Kidney epithelial cell (primary cell): ENCODE measurements around the gene APLP1. TPM values are rescaled to one million over a fixed set of nuclear protein-coding genes. Genes with fewer than 3 reads are reported as not detected.
"Not testable (repeated sequence)": the region's sequence is repeated elsewhere in the genome, so short reads cannot be mapped to it uniquely, and the experiment has no call there.

ENCODE experiments used
- DNase-seq: peaks from one replicate; pipeline ENCODE4 v3.0.0-alpha.2; 2010; ENCODE audit warnings: low read depth
- H3K27me3 ChIP-seq: 2 replicates; pipeline ENCODE4 v1.6.0; 2011; ENCODE audit warnings: low read length; ENCODE audit not compliant: control insufficient read depth, insufficient read depth
- H3K36me3 ChIP-seq: 2 replicates; pipeline ENCODE4 v1.5.1; 2011; ENCODE audit warnings: low read length; ENCODE audit not compliant: control insufficient read depth, insufficient read depth
- H3K4me3 ChIP-seq: 2 replicates; pipeline ENCODE4 v1.5.1; 2011; ENCODE audit warnings: low read depth, mild to moderate bottlenecking, control low read depth, low read length
- total RNA-seq: library from RNA; depleted of rRNA; stranded (reverse); fragments of >200 nt; gene quantifications from 2 replicates; pipeline ENCODE4 v1.2.3, GENCODE V29; 2015
- TF ChIP-seq, protein P1 (sequence below): IDR thresholded peaks from 2 replicates; pipeline ENCODE4 v1.5.1; 2011; ENCODE audit warnings: mild to moderate bottlenecking, moderate library complexity, low read length, control low read depth, inconsistent platforms; ENCODE audit not compliant: insufficient read depth, poor library complexity, severe bottlenecking

The APLP1 gene
- total RNA-seq, 1 donor from 2014 or later, result 9.3 TPM

DNA sequence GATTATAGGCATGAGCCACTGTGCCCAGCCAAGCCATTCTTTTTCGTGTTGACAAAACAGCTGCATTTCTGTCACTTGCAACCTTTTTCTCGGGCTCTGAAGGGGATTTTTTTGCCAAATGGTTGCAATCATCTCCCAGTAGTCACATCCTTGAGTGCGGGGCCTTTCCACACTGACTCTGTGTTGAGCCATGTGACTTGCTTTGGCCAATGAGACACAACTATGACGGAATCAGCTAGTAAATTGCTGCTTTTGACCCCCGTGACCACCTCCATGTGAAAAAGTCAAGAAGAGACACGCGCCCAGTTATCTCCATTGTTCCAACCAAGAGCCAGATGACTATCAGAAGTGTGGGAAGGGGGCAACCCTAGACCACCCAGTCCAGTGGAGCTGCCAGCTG, 34.4 kb upstream of the APLP1 start:
- no peaks in the 10 kb centered on the region for H3K27me3 ChIP-seq

DNA sequence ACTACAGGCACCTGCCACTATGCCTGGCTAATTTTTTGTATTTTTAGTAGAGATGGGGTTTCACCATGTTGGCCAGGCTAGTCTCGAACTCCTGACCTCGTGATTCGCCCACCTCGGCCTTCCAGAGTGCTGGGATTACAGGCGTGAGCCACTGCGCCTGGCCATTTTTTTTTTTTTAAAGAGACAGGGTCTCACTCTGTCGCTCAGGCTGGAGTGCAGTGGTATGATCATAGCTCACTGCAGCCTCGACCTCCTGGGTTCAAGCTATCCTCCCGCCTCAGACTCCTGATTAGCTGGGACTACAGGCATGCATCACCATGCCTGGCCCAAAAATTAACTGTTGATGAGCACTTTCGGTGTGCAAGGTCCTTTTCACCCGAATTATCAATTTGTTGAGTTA, 32.3 kb upstream of the APLP1 start:
- not testable (repeated sequence) for H3K36me3 ChIP-seq, H3K27me3 ChIP-seq, H3K4me3 ChIP-seq

More for the DNA sequence above, 34.4 kb upstream of the APLP1 start:
- no peak for DNase-seq
- TF ChIP-seq, protein P1, sequence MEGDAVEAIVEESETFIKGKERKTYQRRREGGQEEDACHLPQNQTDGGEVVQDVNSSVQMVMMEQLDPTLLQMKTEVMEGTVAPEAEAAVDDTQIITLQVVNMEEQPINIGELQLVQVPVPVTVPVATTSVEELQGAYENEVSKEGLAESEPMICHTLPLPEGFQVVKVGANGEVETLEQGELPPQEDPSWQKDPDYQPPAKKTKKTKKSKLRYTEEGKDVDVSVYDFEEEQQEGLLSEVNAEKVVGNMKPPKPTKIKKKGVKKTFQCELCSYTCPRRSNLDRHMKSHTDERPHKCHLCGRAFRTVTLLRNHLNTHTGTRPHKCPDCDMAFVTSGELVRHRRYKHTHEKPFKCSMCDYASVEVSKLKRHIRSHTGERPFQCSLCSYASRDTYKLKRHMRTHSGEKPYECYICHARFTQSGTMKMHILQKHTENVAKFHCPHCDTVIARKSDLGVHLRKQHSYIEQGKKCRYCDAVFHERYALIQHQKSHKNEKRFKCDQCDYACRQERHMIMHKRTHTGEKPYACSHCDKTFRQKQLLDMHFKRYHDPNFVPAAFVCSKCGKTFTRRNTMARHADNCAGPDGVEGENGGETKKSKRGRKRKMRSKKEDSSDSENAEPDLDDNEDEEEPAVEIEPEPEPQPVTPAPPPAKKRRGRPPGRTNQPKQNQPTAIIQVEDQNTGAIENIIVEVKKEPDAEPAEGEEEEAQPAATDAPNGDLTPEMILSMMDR, result no peak
- Histone ChIP-seq H3K4me3 (no peak overlapping the region), H3K36me3 (no peaks in the 10 kb centered on the region)

DNA sequence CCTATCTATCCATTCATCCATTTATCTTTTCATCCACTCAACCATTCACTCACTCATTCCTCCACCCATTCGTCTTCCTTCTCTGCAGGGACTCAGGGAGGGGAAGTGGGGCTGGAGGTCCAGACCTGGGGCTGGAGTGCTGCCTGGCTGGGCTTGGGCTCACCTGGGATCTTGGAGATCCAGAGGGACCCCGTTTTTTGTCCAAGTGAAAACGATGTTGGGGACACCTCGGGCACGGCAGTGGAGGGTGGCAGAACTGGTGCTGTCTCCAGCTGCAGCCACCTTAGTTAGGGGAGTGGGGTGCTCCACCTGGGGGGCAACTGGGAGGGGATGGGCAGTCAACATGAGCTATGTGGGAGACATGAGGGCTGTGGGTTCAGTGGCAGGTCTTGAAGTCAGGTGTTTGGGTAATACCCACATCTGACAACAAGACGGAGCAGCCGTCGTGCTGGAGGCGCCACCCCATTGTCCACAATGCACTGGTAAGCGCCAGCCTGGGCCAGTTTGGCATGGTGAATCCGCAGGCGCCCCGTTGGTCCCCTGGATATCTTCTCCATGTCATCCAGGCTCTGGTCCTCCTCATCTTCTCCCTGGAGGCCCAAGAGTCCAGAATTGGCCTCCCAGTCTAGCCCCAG, 26.3 kb upstream of the APLP1 start:
- Histone ChIP-seq H3K27me3 (peaks cover 37% of the 10 kb centered on the region), H3K4me3 (no peak overlapping the region), H3K36me3 (no peaks in the 10 kb centered on the region)
- no peak for DNase-seq
- TF ChIP-seq, protein P1, result no peak

More for the DNA sequence above, 32.3 kb upstream of the APLP1 start:
- DNase-seq, result not testable (repeated sequence)

DNA sequence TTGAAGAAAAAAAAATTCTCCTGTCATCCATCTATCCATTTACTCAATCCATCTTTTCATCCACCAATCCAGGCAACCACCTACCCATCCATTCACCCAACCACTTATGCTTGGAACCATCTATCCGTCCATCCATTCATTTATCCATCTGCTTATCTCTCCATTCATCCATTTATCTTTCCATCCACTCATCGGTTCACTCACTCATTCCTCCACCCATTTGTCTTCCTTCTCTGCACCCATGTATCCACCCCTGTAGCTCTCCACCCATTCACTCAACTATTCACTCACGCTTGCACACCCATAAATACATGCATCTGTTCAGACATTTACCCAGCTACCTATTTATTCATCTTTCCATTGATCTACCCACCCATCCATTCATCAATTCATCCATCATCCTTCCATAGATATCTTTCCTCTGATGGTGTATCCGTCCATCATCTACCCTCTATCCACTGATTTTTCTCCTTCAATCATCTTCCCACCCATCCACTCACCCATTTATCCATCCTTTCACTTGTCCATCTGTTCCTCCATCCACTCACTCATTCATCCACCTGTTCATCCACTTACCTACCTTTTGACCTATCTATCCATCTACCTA, 25.6 kb upstream of the APLP1 start:
- TF ChIP-seq, protein P1, result no peak
- DNase-seq, result no peak
- Histone ChIP-seq H3K27me3 (peaks cover 37% of the 10 kb centered on the region), H3K4me3 (no peak overlapping the region), H3K36me3 (no peaks in the 10 kb centered on the region)

DNA sequence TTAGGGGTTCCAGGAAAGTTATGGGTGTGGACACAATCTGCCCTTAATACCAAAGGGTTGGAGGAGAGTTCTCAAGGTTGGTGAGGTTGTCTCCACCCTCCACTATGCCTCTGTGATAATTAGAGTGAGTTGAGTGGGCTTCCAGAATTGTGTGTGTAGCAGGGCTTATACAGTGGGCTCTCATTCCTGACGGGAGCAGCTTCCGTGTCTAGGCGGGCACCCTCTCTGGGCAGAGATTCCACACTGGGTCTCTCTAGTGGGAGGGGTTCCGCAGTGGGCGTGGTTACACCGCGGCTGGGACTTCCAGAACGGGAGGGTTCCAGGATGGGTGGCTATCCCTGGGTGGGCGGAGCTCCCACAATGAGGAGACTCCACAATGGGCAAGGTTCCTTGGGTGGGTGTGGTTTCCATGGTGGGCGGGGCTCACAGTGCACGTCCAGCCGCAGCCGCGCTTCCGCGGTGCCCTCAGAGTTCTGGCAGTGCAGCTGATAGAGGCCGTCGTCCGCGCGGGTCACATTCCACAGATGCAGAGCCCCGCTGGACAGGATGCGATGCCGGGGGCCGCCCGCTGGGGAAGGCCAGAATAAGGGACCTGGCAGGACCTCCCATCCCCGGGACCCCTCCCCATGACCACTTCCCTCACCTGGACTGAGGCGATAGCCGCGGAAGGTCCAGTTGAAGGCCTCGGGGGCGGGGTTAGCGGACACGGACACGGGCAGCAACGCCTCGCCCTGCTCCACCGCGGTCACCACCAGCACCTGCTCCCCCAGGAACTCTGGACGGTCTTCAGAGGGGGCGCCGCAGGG, 24.5 kb upstream of the APLP1 start:
- Histone ChIP-seq H3K36me3 (no peaks in the 10 kb centered on the region), H3K27me3 (peaks cover 42% of the 10 kb centered on the region), H3K4me3 (no peak overlapping the region)
- TF ChIP-seq, protein P1, result no peak
- no peak for DNase-seq

DNA sequence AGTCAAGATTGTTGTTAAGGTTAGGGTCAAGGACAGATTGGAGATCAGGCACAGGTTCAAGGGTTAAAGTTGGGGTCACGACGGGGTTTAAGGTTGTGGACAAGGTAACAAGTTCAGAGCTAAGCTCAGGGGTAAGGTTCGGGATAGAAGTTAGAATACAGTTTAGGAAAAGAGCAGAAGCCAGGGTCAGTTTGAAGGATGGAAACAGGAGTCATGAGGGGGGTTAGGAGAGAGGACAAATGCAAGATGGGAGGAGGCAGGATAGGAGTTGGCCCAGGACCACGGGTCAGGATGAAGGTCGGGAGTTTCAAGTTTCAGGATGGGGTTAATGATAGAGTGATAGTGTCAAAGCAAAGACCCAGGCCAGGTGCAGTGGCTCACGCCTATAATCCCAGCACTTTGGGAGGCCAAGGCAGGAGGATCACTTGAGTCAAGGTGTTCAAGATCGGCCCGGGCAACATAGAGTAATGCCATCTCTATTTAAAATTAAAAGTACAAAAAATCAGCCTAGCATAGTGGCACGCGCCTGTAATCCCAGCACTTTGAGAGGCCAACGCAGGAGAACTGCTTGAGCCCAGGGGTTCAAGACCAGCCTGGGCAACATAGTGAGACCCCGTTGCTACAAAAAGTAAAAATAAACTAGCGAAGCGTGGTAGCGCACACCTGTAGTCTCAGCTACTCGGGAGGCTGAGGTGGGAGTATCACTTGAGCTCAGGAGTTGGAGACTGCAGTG, 23.7 kb upstream of the APLP1 start:
- Histone ChIP-seq H3K27me3 (peaks cover 45% of the 10 kb centered on the region), H3K36me3 (no peaks in the 10 kb centered on the region), H3K4me3 (no peak overlapping the region)
- DNase-seq, result no peak
- TF ChIP-seq, protein P1, result no peak
